ENCODE measurements around the gene HS6ST3. TPM values are rescaled to one million over a fixed set of nuclear protein-coding genes. Genes with fewer than 3 reads are reported as not detected.

The HS6ST3 gene
- total and polyA plus RNA-seq, 9 of the 15 experiments (the other 6 are each of a cell fraction or from before 2014, with no cell fraction given) = not detected

DNA sequence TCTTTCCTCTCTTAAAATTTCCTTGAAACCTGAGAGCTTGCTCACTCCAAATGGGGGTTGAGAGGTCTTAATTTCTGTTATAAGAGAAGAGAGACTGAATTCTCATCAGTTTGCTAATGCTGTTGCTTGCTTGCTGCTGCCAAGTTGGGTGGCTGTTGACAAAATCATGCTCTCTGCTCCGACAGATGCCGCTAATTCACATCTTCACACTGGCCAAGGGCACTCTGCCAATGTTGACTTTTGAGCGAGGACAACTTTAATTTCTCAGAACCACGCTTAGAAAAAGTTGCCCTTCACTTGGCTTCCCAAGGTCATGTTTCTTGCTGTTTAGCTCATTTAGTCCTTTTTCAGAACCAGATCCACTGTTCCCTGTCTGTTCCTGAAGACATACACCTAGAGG lies 402.9 kb downstream of the HS6ST3 start:
- no peak for ATAC-seq
- Histone ChIP-seq H3K79me2 (ENCODE audit: control insufficient read depth, insufficient read depth, low read length) (no peaks in the 10 kb centered on the region), H2AFZ (ENCODE audit: low read depth, low read length) (no peak overlapping the region), H3K9ac (ENCODE audit: insufficient read depth in 1 of 2, low read depth in 2 of 2, low read length in 2 of 2) (no peak overlapping the region), H4K20me1 (replicated peaks; ENCODE audit: control insufficient read depth, insufficient read depth, low read length) (no peaks in the 10 kb centered on the region), H3K9me3 (replicated peaks; ENCODE audit: control insufficient read depth, insufficient read depth, low read depth, low read length) (no peaks in the 10 kb centered on the region), H3K4me1 (replicated peaks in 1 of 2; ENCODE audit: control insufficient read depth in 2 of 2, insufficient read depth in 2 of 2, low read length in 2 of 2) (no peaks in the 10 kb centered on the region), H3K4me2 (ENCODE audit: insufficient read depth, low read length) (no peak overlapping the region), H3K27me3 (ENCODE audit: control insufficient read depth in 2 of 2, insufficient read depth in 2 of 2, low read length in 2 of 2) (no peaks in the 10 kb centered on the region), H3K27ac (ENCODE audit: extremely low read depth, low read depth, low read length) (no peak overlapping the region), H3K9me1 (ENCODE audit: control insufficient read depth, insufficient read depth, low read length) (no peaks in the 10 kb centered on the region), H3K4me3 (no peak overlapping the region), H3K36me3 (ENCODE audit: control insufficient read depth, insufficient read depth, low read length) (no peaks in the 10 kb centered on the region)
- POLR2A ChIA-PET = no interaction called here
- intact Hi-C loops (cut with micrococcal nuclease) (no loop called here), in situ Hi-C loops (cut with MboI) (no loop called here)
- BruUV-seq (replicated peaks) = no TSS peak
- no peak for TF ChIP-seq HOMEZ (CRISPR knock-in tag; IDR thresholded peaks at IDR 0.05)
- DNase-seq (ENCODE audit: extremely low read depth in 1 of 4, low spot score in 3 of 4) = no peak
- FAIRE-seq = no peak
- 0% methylated on average over 4 of the region's 4 CpGs for WGBS (ENCODE audit: insufficient coverage, low coverage, missing lambda C conversion rate)
- CTCF ChIA-PET (ENCODE audit: low intra/inter-chr PET ratio) = no interaction called here

GRCh38 chr13:96499656-96500055 lies 409.7 kb downstream of the HS6ST3 start:
- H3K4me2 ChIP-seq (ENCODE audit: insufficient read depth, low read length) = no peak overlapping the region
- no peaks in the 10 kb centered on the region for H3K36me3 ChIP-seq (ENCODE audit: control insufficient read depth, insufficient read depth, low read length)
- no peaks in the 10 kb centered on the region; a peak in 1 of 5 replicates for H3K4me1 ChIP-seq (replicated peaks in 1 of 2; ENCODE audit: control insufficient read depth in 2 of 2, insufficient read depth in 2 of 2, low read length in 2 of 2)
- no peak overlapping the region for H3K9ac ChIP-seq (ENCODE audit: insufficient read depth in 1 of 2, low read depth in 2 of 2, low read length in 2 of 2)
- ATAC-seq = no peak; the same call in 2 of the 3 replicates
- H3K79me2 ChIP-seq (ENCODE audit: control insufficient read depth, insufficient read depth, low read length) = no peaks in the 10 kb centered on the region
- intact Hi-C loops (cut with micrococcal nuclease) = no loop called here
- no peak for DNase-seq (ENCODE audit: extremely low read depth in 1 of 4, low spot score in 3 of 4)
- no peak overlapping the region for H3K4me3 ChIP-seq
- WGBS (ENCODE audit: insufficient coverage, low coverage, missing lambda C conversion rate) = 0% methylated on average over 4 of the region's 5 CpGs
- H3K27ac ChIP-seq (ENCODE audit: extremely low read depth, low read depth, low read length) = no peak overlapping the region
- H4K20me1 ChIP-seq (replicated peaks; ENCODE audit: control insufficient read depth, insufficient read depth, low read length) = no peaks in the 10 kb centered on the region
- no peaks in the 10 kb centered on the region for H3K9me1 ChIP-seq (ENCODE audit: control insufficient read depth, insufficient read depth, low read length)
- no peaks in the 10 kb centered on the region for H3K9me3 ChIP-seq (replicated peaks; ENCODE audit: control insufficient read depth, insufficient read depth, low read depth, low read length)
- no peaks in the 10 kb centered on the region for H3K27me3 ChIP-seq (ENCODE audit: control insufficient read depth in 2 of 2, insufficient read depth in 2 of 2, low read length in 2 of 2)
- POLR2A ChIA-PET = no interaction called here
- no peak overlapping the region for H2AFZ ChIP-seq (ENCODE audit: low read depth, low read length)
- BruUV-seq (replicated peaks) = no TSS peak
- in situ Hi-C loops (cut with MboI) = no loop called here
- FAIRE-seq = no peak
- TF ChIP-seq HDAC3 (IDR thresholded peaks at IDR 0.05; ENCODE audit: borderline replicate concordance, partially characterized antibody) (no peak), ATF4 (CRISPR knock-in tag; IDR thresholded peaks at IDR 0.05) (peak; percentile 70), CEBPB (tag; IDR thresholded peaks at IDR 0.05) (peak; percentile 40; the same call in 1 of the 2 replicates), SMAD2 (IDR thresholded peaks at IDR 0.05; ENCODE audit: low read depth, low read length) (no peak), CEBPG (CRISPR knock-in tag; IDR thresholded peaks at IDR 0.05) (no peak), CEBPG (tag; conservative IDR thresholded peaks at IDR 0.05 in 1 of 2, IDR thresholded peaks at IDR 0.05 in 1 of 2) (peak in 1 of 2 experiments; percentile 46; a peak in 2 of 4 replicates), ATF3 (IDR thresholded peaks at IDR 0.05) (peak; percentile 26; the same call in 1 of the 2 replicates), ATF3 (CRISPR knock-in tag; conservative IDR thresholded peaks at IDR 0.05) (no peak), CXXC5 (CRISPR knock-in tag; IDR thresholded peaks at IDR 0.05) (0 out of 2 replicates have a peak, but pooled peaks have one; percentile 13), KLF10 (CRISPR knock-in tag; IDR thresholded peaks at IDR 0.05) (no peak)
- CTCF ChIA-PET (ENCODE audit: low intra/inter-chr PET ratio) = no interaction called here
